Endothelial cell (in vitro differentiated cells): Measurements from ENCODE around the gene RASSF6. TPM values are rescaled to one million over a fixed set of nuclear protein-coding genes. Genes with fewer than 3 reads are reported as not detected.

Source experiments
- DNase-seq: peaks from one replicate; pipeline ENCODE4 v3.0.0; 2021; ENCODE audit warnings: low spot score
- H3K27ac Mint-ChIP-seq: one replicate; pipeline ENCODE4 v1.8.0; 2021; ENCODE audit warnings: mixed read lengths, inconsistent platforms; ENCODE audit not compliant: unreplicated experiment
- H3K27me3 Mint-ChIP-seq: one replicate; pipeline ENCODE4 v1.8.0; 2021; ENCODE audit warnings: mild to moderate bottlenecking, moderate library complexity, mixed read lengths, inconsistent platforms; ENCODE audit not compliant: unreplicated experiment
- H3K36me3 Mint-ChIP-seq: one replicate; pipeline ENCODE4 v1.8.0; 2021; ENCODE audit warnings: mild to moderate bottlenecking, low read depth, mixed read lengths, inconsistent platforms; ENCODE audit not compliant: unreplicated experiment
- H3K4me1 Mint-ChIP-seq: one replicate; pipeline ENCODE4 v1.8.0; 2021; ENCODE audit warnings: mild to moderate bottlenecking, mixed read lengths, inconsistent platforms; ENCODE audit not compliant: unreplicated experiment
- H3K4me3 Mint-ChIP-seq: one replicate; pipeline ENCODE4 v1.8.0; 2021; ENCODE audit warnings: mild to moderate bottlenecking, mixed read lengths, inconsistent platforms; ENCODE audit not compliant: unreplicated experiment
- H3K9me3 Mint-ChIP-seq: one replicate; pipeline ENCODE4 v1.8.0; 2021; ENCODE audit warnings: mixed read lengths, inconsistent platforms; ENCODE audit not compliant: unreplicated experiment
- CTCF ChIP-seq: fragments of 200-600 bp; sonication (generic); IDR thresholded peaks from one replicate; pipeline ENCODE4 v1.5.0; 2021; ENCODE audit warnings: antibody characterized with exemption; ENCODE audit not compliant: unreplicated experiment
- total RNA-seq: library from RNA; stranded (reverse); fragmentation: NEBNext Ultra II Directional; extraction: Animal tissue kit (Norgen Biotek cat#: 25700); gene quantifications from one replicate; pipeline ENCODE4 v1.2.1, GENCODE V29; 2021; ENCODE audit not compliant: unreplicated experiment

RASSF6 gene
- total RNA-seq, 1 donor from 2014 or later, result not detected

GRCh38 chr4:73589261-73589847 lies 30.9 kb downstream of the RASSF6 start:
- DNase-seq, result no peak
- Mint-ChIP-seq H3K27me3 (no peaks in the 10 kb centered on the region), H3K9me3 (no peaks in the 10 kb centered on the region), H3K4me3 (no peak overlapping the region), H3K4me1 (no peaks in the 10 kb centered on the region), H3K27ac (no peak overlapping the region), H3K36me3 (no peaks in the 10 kb centered on the region)
- TF ChIP-seq CTCF, result no peak

DNA sequence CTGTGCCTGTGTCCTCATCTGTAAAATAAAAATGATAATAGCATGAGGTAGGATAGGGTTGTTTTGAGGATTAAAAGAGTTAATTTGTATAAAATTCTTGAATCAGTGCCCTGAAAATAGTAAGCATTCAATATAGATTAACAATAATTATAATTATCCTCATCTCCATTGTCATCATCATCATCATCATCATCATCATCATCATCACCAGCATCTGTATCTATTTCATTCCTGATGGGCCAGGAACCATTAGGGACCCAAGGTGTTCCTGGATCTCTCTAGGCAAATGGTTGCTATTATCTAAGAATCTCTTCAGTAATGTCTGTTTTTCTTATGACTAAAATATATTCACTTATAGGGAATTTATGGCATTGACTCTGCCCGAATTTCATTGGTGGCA lies 31.6 kb downstream of the RASSF6 start:
- Mint-ChIP-seq H3K4me3 (no peak overlapping the region), H3K9me3 (no peaks in the 10 kb centered on the region), H3K36me3 (no peaks in the 10 kb centered on the region), H3K4me1 (no peaks in the 10 kb centered on the region), H3K27ac (no peak overlapping the region), H3K27me3 (no peaks in the 10 kb centered on the region)
- no peak for TF ChIP-seq CTCF
- DNase-seq, result no peak

DNA sequence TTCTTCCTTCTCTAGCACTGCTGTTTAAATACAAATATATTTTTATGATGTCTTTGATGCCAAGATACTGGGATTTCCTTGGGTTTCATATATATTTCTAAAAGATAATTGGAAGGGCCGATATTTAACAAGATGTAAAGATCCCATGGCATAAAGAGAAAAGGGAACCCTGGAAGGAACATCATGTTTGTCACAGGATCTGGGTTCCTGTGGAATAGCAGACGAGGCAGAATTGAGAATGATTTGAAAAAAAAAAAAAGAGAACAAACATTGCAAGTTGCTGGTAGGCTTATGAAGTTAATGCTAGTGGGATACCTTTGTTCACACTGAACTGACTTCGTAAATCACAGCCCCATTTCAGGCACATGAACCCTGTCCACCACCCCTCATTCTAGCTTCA lies 33.6 kb downstream of the RASSF6 start:
- H3K9me3 Mint-ChIP-seq, result no peaks in the 10 kb centered on the region
- no peak overlapping the region for H3K4me3 Mint-ChIP-seq
- H3K27me3 Mint-ChIP-seq, result peaks cover under 1% of the 10 kb centered on the region
- no peak overlapping the region for H3K27ac Mint-ChIP-seq
- H3K36me3 Mint-ChIP-seq, result no peaks in the 10 kb centered on the region
- no peak for TF ChIP-seq CTCF
- DNase-seq, result no peak
- H3K4me1 Mint-ChIP-seq, result no peaks in the 10 kb centered on the region

DNA sequence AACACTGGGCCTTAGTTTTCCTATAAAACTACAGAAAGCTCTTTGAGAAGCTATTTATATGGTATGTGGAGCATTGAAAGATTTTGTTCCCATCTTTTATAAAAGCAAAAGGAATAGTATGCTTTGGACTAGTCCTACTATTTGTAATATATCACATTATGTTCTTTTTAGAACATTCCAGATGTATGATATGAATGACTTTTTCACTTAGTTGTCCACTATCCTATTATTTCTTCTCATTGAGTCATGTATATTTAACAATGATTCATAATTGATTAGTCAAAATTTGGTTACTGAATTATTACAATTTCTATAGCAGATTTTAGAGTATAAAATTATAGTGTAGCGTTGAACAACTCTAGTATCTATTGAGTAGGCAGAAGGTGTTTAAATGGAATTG lies 34.2 kb downstream of the RASSF6 start:
- Mint-ChIP-seq H3K27me3 (peaks cover 2% of the 10 kb centered on the region), H3K27ac (no peak overlapping the region), H3K36me3 (no peaks in the 10 kb centered on the region), H3K9me3 (no peaks in the 10 kb centered on the region), H3K4me1 (no peaks in the 10 kb centered on the region), H3K4me3 (no peak overlapping the region)
- DNase-seq, result no peak
- TF ChIP-seq CTCF, result no peak

GRCh38 chr4:73585345-73585744 lies 34.9 kb downstream of the RASSF6 start:
- peaks cover 2% of the 10 kb centered on the region for H3K27me3 Mint-ChIP-seq
- no peaks in the 10 kb centered on the region for H3K9me3 Mint-ChIP-seq
- H3K27ac Mint-ChIP-seq, result no peak overlapping the region
- no peaks in the 10 kb centered on the region for H3K36me3 Mint-ChIP-seq
- no peak for DNase-seq
- H3K4me1 Mint-ChIP-seq, result no peaks in the 10 kb centered on the region
- no peak overlapping the region for H3K4me3 Mint-ChIP-seq
- no peak for TF ChIP-seq CTCF
